Activated CD8-positive, alpha-beta T cell treated with anti-CD3 and anti-CD28 coated beads for 36 hours (primary cell): ENCODE results near the gene CLTC. TPM values are rescaled to one million over a fixed set of nuclear protein-coding genes. Genes with fewer than 3 reads are reported as not detected.

Experiments used
- ATAC-seq: fragments of 200-7000 bp; cut with Tn5 transposase; one replicate; pipeline ENCODE4 v1.10.0; 2021; ENCODE audit warnings: mild to moderate bottlenecking, moderate library complexity
- CTCF ChIA-PET: fragments of 350-600 bp; sonication (Branson Sonifier 250); formaldehyde crosslinking; loops from one replicate; lab custom pipeline; 2021; ENCODE audit warnings: antibody characterized with exemption; lab: Charles Lee
- POLR2A ChIA-PET: fragments of 350-600 bp; sonication (Branson Sonifier 250); formaldehyde crosslinking; loops from one replicate; lab custom pipeline; 2021; ENCODE audit warnings: antibody characterized with exemption; lab: Charles Lee
- DNase-seq: peaks from one replicate; pipeline ENCODE4 v3.0.0-alpha.2; 2020
- H3K27ac Mint-ChIP-seq: one replicate; pipeline ENCODE4 v1.8.0; 2021; ENCODE audit warnings: mild to moderate bottlenecking, mixed read lengths
- H3K27me3 Mint-ChIP-seq: one replicate; pipeline ENCODE4 v1.8.0; 2021; ENCODE audit warnings: mixed read lengths
- H3K36me3 Mint-ChIP-seq: one replicate; pipeline ENCODE4 v1.8.0; 2021; ENCODE audit warnings: low read depth, mixed read lengths
- H3K4me1 Mint-ChIP-seq: one replicate; pipeline ENCODE4 v1.8.0; 2021; ENCODE audit warnings: low read depth, mixed read lengths
- H3K4me3 Mint-ChIP-seq: one replicate; pipeline ENCODE4 v1.8.0; 2021; ENCODE audit warnings: mild to moderate bottlenecking, moderate library complexity, mixed read lengths
- H3K9me3 Mint-ChIP-seq: one replicate; pipeline ENCODE4 v1.8.0; 2021; ENCODE audit warnings: mixed read lengths
- CTCF ChIP-seq: fragments of 200-600 bp; IDR thresholded peaks from one replicate; pipeline ENCODE4 v1.8.0; 2022; ENCODE audit warnings: antibody characterized with exemption, mild to moderate bottlenecking
- intact Hi-C: fragments of 100-400 bp; cut with micrococcal nuclease; formaldehyde crosslinking; loops from one replicate; pipeline ENCODE4 v1.10.0; 2022
- total RNA-seq, 2 experiments: library from RNA; stranded (reverse); gene quantifications; one replicate each; pipeline ENCODE4 v1.2.3, GENCODE V29; 2021

CLTC gene
- total RNA-seq, 2 experiments from 2014 or later = 137 to 142 TPM

GRCh38 chr17:59688496-59688895, 68.8 kb downstream of the CLTC start:
- no peak overlapping the region for H3K4me3 Mint-ChIP-seq
- peak overlapping the region; percentile 44 for H3K27ac Mint-ChIP-seq
- peaks cover 44% of the 10 kb centered on the region for H3K36me3 Mint-ChIP-seq
- no peaks in the 10 kb centered on the region for H3K27me3 Mint-ChIP-seq
- ChIA-PET CTCF (interaction anchor here (0.7 kb wide), 1 partner anchor 19 kb away, joined by 3 read pairs; the partner anchor contains the start of genes PTRH2 and VMP1), POLR2A (interaction anchor here (0.6 to 0.8 kb wide), 2 partner anchors 25 to 204 kb away, joined by 3 to 4 read pairs; partner anchors contain the start of genes RPS6KB1 and TUBD1)
- DNase-seq = no peak
- intact Hi-C loops = no loop called here
- ATAC-seq = no peak
- TF ChIP-seq CTCF = no peak
- H3K9me3 Mint-ChIP-seq = no peaks in the 10 kb centered on the region
- peaks cover 20% of the 10 kb centered on the region for H3K4me1 Mint-ChIP-seq

- Mint-ChIP-seq H3K4me1 (peaks cover 30% of the 10 kb centered on the region), H3K9me3 (no peaks in the 10 kb centered on the region), H3K27ac (peak overlapping the region; percentile 3), H3K4me3 (no peak overlapping the region), H3K36me3 (peaks cover 54% of the 10 kb centered on the region), H3K27me3 (no peaks in the 10 kb centered on the region)
- intact Hi-C loops = no loop called here
- ChIA-PET POLR2A (no interaction called here), CTCF (no interaction called here)
- DNase-seq (no peak), ATAC-seq (no peak)
- no peak for TF ChIP-seq CTCF
These were observed 73.9 kb downstream of the CLTC start for GRCh38 chr17:59693582-59693981.

- ChIA-PET POLR2A (no interaction called here), CTCF (no interaction called here)
- no peak for TF ChIP-seq CTCF
- Mint-ChIP-seq H3K27ac (peak overlapping the region; percentile 54), H3K4me3 (no peak overlapping the region), H3K27me3 (no peaks in the 10 kb centered on the region), H3K9me3 (no peaks in the 10 kb centered on the region), H3K36me3 (peaks cover 60% of the 10 kb centered on the region), H3K4me1 (peaks cover 37% of the 10 kb centered on the region)
- intact Hi-C loops = no loop called here
- no peak for ATAC-seq
- no peak for DNase-seq
These were observed 74.6 kb downstream of the CLTC start for GRCh38 chr17:59694344-59694743.

GRCh38 chr17:59695945-59696681, 76.4 kb downstream of the CLTC start:
- ATAC-seq = no peak
- peaks cover 49% of the 10 kb centered on the region for H3K4me1 Mint-ChIP-seq
- DNase-seq = no peak
- H3K36me3 Mint-ChIP-seq = peaks cover 66% of the 10 kb centered on the region
- H3K27me3 Mint-ChIP-seq = no peaks in the 10 kb centered on the region
- H3K4me3 Mint-ChIP-seq = no peak overlapping the region
- no peak for TF ChIP-seq CTCF
- CTCF ChIA-PET = no interaction called here
- intact Hi-C loops = no loop called here
- no peaks in the 10 kb centered on the region for H3K9me3 Mint-ChIP-seq
- POLR2A ChIA-PET = interaction anchor here (1.2 to 1.8 kb wide), 2 partner anchors 8 to 11 kb away, joined by 5 to 7 read pairs; partner anchors contain the start of genes PTRH2 and VMP1
- peak overlapping the region; percentile 74 for H3K27ac Mint-ChIP-seq

GRCh38 chr17:59696682-59697277, 77.1 kb downstream of the CLTC start:
- Mint-ChIP-seq H3K4me3 (no peak overlapping the region), H3K4me1 (peaks cover 50% of the 10 kb centered on the region), H3K27me3 (no peaks in the 10 kb centered on the region), H3K9me3 (no peaks in the 10 kb centered on the region), H3K27ac (peak overlapping the region; percentile 74), H3K36me3 (peaks cover 65% of the 10 kb centered on the region)
- ChIA-PET POLR2A (interaction anchor here (1.8 kb wide), 1 partner anchor 10 kb away, joined by 7 read pairs; the partner anchor contains the start of genes PTRH2 and VMP1), CTCF (no interaction called here)
- ATAC-seq (peak; percentile 20), DNase-seq (no peak)
- no peak for TF ChIP-seq CTCF
- intact Hi-C loops = no loop called here
